GM21447 (cell line): Measurements from ENCODE around the gene PRKAB1.
"Not testable (repeated sequence)": the region's sequence is repeated elsewhere in the genome, so short reads cannot be mapped to it uniquely, and the experiment has no call there.

Source experiments
- ATAC-seq: cut with Tn5 transposase; IDR thresholded peaks from one replicate; pipeline ENCODE4 v1.9.1; 2021; ENCODE audit not compliant: unreplicated experiment

Gene PRKAB1, protein sequence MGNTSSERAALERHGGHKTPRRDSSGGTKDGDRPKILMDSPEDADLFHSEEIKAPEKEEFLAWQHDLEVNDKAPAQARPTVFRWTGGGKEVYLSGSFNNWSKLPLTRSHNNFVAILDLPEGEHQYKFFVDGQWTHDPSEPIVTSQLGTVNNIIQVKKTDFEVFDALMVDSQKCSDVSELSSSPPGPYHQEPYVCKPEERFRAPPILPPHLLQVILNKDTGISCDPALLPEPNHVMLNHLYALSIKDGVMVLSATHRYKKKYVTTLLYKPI

DNA sequence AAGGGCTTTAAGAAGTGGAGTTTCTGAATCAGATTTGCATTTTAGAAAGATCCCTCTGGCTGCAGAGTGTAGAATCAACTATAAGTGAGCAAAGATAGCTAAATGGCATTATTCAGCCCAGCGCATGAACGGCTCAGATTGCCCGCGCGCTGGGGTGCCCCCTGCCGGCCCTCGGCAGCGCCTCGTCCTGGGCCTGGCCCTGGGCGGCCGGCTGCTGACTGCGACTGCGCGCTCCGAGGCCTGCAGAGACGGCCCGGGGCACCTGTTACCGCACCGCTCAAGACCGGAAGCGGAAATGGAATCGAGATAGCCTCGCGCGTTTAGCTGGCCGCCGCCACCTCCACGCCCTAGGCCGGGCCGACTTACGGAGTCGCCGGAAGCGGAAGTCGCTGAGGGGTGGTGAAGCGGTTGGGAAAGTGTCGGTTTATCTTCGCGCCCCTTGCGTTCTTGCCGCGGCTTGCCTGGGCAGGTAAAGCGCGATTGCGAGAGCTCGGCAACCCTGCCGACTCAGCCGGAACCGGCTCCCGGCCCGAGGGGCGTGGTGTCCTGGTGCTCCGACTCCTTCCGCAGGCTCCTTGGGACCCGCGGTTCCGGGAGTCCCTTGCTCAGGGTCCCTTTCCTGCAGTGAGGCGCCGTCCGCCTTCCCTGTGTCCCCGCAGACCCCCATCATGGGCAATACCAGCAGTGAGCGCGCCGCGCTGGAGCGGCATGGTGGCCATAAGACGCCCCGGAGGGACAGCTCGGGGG lies at the start of gene PRKAB1:
PRKAB1 (plus strand) TSS at position 557 of the 747 bp plus-strand sequence; CDS start at position 669, 112 bp downstream.
- peak; percentile 93 for ATAC-seq

DNA sequence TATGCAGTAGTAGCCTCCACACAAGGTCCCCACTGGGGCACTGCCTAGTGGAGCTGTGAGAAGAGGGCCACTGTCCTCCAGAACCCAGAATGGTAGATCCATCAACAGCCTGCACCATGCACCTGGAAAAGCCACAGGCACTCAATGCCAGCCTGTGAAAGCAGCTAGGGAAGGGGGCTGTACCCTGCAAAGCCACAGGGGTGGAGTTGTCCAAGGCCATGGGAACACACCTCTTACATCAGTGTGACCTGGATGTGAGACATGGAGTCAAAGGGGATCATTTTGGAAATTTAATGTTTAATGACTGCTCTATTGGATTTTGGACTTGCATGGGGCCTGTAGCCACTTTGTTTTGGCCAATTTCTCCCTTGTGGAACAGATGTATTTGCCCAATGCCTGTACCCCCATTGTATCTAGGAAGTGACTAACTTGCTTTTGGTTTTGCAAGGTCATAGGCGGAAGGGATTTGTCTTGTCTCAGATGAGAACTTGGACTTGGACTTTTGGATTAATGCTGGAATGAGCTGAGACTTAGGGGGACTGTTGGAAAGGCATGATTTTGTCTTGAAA lies 49.5 kb upstream of the PRKAB1 start:
- ATAC-seq, result not testable (repeated sequence)

DNA sequence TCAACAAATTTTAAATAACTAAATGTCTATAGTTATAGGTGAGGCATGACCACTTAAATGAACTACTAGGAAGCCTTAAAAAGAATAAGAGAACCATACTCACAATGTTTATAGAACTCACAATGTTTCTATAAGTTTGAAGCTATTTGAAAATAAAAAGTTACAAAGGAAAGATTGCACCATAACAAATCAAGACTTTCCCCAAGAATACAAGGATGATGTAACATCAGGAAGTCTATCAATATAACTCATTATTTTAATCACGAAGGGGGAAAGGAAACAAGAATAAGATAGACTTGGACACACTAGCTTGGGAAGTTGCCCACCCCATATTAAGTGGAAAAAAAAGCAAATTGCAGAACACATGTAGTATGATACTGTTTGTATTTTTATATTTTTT lies 47.4 kb upstream of the PRKAB1 start:
- no peak for ATAC-seq

DNA sequence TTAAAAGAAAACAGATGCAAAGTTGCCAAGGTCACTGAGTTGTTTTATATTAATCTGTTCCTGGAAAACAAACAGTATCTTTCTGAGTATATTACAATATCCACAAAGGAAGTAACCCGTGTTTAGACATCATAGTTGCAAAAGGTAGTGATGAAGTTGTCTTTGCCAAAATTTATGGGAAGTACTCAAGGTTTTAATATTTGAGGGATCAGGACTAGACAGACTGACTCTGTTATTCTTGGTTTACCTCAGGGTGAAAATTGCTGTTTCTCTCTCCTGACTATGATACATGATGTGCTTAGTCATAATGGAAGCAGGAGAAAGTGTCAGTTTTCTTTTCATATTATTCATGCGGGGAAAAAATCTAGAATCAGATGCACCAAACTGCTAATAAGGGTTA lies 46.1 kb upstream of the PRKAB1 start:
- no peak for ATAC-seq

DNA sequence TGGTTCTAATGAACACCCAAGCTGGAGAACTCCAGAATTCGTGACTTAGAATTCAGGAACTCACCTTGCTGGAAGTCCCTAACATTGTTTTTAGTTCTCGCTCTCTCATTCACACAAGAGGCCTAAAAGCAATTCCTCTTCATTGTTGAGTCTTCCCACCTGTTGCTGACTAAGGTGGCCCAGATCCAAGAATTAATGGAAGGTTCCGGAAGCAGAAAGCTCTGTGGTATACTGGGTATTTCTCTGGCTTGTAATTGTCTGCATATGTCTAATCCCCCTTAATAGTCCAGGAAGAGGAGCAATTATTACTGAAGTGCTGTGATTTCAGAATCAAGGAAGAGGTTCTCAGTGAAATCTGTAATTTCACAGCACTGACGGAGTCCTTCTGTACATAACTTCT lies 43.0 kb upstream of the PRKAB1 start:
- no peak for ATAC-seq

DNA sequence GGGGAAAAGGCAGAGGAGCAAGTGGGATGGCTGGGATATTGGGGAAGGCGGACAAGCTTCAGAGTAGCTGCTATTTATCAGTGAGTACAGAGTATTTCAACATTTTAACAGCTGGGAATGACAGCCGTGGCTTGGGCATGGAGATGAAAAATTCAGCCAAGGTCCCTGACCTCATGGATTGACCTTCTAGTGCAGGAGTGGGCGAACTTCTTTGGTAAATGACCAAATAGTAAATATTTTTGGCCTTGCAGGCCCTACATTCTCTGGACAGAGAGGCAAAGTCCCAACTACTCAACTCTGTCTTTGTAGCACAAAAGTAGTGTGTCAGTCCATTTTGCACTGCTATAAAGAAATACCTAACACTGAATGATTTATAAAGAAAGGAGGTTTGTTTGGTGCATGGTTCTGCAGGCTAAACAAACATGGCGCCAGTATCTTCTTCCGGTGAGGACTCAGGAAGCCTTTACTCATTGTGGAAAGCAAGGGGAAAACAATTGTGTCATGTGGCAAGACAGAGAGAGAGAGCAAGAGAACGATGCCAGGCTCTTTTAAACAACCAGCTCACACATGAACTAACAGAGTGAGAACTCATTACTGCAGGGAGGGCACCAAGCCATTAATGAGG lies 40.8 kb upstream of the PRKAB1 start:
- no peak for ATAC-seq

DNA sequence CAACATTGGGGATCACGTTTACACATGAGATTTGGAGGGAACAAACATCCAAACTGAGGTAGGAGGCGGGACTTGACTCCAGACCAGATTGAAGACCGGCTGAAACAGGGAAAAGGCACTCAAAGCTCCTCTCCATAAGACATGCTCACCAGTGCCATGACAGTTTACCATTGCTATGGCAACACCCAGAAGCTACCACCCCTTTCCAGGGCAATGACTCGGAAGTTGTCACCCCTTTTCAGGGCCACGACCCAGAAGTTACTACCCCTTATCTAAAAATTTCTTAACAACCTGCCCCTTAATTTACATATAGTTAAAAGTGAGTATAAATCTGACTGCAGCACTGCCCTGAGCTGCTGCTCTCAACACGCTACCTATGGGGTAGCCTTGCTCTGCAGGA lies 40.2 kb upstream of the PRKAB1 start:
- ATAC-seq, result no peak

DNA sequence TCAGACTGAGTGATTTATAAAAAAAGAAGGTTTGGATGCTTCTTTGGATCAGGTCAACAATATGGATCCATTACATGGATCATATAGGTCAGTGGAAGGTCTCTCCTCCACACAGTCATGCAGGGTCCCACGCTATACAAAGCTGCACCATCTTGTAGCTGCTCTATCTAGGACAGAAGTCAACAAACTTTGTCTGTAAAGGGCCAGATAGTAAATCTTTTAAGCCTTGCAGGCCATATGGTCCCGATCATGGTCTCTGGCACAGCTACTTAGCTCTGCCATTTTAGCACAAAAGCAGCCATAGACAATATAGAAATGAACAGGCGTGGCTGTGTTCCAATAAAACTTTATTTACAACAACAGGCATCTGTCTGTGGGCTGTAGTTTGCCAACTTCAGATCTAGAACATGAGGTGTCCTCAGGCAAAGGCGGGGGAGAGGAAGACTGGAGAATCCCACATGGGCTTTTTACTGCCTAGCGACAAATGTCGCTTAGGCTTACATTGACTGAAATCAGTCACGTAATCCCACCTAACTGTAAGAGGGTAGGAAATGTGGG lies 37.6 kb upstream of the PRKAB1 start:
- ATAC-seq, result no peak

DNA sequence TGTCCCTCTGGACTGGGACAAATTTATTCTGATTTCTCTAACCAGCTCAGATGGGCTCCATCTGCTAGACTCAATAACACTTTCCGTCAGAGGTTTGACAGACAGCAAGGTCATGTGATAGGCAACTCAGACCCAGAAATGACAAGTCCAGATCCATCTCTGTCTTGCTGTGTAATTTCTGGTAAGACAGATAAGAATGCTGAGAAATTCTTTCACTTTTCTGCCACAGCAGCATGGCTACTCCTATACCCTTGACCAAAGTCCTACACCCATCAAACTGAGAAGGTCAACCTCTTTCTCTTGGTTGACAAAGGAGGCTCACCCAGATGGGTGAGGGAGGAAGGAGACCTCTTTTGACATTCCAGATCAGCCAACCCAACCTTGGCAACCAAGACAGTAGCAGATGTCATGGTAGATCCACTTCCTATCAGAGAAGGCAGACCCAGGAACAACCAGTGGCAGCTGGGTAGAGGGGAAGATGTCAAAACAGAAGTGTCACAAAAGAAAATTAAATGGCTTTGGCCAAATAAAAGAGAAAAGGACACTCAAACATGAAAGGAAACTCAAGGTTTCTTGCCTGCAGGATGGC lies 36.9 kb upstream of the PRKAB1 start:
- no peak for ATAC-seq

DNA sequence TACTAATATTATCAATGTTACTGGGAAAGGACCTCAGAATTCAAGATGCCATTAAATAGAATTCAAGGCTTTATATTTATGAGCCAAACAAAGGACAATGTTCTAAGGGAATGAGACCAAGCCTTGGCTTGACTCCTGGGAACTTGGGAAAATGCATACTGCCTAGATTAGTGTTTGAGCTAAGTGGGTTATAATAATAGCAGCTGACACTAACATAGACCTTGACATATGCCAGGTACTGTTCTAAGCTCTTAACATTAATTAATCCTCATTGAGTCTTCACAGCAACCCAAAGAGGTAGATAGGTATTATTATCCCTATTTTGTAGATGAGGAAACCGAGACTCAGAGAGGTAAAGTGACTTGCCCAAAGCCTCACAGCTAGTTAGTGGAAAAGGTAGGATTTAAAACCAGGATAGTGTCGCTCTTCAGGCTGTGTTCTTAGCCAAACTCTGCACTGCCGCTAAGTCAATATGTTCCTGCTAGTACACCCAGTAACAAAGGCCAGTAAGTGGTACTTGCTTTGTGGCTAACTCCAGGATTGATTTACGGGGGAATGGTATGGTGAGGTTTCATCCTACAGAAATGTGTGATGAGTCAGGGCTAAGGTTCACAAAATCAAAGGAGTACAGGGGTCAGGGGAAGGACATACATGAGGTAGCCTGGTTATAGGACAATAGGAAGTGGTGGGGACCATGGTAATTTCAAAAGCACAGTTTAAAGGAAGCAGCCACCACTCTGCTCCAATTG lies 35.8 kb upstream of the PRKAB1 start:
- ATAC-seq, result no peak

DNA sequence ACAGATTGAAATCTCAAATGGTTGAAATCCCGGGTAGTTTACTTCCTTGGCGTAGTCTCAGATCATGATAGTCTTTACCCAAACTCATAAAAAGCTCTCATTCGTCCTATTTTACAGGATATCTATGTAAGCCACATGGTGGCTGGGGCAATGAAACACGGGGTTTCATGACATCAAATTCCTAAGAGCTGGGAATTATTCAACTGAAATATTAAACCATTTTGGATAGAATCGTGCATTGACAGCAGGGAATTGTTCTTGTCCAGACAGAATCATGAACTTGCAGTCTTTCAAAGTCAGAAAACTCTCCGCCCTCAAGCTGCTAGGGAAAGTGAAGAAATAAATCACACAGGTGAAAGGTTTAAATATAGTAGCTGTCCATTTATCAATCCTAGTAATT lies 33.2 kb upstream of the PRKAB1 start:
- no peak for ATAC-seq

DNA sequence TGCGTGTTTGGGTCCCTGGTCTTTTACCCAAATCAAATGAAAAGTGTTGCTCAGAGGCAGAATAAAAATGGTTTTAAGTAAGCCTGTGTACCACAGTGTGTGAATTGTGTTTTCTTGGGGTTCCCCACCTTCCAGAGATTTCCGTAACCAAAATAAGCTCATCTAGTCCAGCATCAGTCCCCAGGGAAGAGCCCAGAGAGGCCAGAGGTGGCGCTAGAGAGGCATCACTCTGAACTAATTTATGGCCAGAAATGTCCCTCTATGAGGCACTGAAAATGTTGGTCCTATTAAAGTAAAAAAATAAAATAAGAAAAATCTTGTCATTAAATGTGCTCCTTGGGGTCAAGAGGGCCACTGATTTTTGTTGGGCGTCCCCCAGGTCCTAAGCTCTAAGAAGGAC lies 24.9 kb upstream of the PRKAB1 start:
- ATAC-seq, result no peak

DNA sequence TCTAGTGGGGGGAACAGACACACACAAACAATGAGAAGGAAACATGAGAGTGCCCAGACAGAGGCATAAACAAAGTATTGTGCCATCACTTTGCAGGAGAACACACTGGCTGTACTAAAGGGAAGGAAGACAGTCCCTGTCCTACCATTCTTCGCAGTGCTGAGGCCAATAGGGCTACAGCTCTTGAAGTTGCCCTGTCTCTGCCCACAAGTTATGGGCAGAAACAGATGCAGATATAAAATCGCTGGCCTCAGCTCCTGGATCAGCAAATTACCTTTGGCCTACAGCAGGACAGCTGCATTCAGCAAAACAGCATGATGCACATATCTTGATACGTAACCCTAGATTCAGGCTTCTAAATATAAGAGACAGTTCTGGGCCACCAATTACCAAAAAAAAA lies 23.0 kb upstream of the PRKAB1 start:
- no peak for ATAC-seq

DNA sequence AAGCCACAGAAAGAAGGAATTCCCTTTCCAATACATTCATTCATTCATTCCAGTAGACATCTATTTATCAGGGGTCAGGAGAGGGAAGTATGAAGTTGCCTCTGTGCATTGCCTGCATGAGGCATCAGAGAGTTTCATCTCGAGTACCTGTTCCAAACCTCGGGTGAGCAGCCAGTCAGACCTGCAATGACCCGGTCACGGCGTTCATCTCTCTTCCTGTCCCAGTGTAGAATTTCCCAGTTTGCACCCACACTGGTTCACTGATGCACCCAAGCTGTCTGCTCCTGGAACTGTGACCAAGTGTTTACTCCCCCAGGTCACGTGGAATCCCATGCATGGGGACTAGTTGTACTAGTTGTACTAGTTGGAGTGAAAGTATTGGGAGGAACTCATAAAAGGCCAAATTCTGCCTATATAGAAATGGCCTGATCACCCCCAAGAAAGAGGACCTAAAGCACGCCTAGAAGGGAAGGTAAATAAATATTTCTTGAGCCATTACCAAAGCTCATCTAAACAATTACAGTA lies 22.3 kb upstream of the PRKAB1 start:
- no peak for ATAC-seq

DNA sequence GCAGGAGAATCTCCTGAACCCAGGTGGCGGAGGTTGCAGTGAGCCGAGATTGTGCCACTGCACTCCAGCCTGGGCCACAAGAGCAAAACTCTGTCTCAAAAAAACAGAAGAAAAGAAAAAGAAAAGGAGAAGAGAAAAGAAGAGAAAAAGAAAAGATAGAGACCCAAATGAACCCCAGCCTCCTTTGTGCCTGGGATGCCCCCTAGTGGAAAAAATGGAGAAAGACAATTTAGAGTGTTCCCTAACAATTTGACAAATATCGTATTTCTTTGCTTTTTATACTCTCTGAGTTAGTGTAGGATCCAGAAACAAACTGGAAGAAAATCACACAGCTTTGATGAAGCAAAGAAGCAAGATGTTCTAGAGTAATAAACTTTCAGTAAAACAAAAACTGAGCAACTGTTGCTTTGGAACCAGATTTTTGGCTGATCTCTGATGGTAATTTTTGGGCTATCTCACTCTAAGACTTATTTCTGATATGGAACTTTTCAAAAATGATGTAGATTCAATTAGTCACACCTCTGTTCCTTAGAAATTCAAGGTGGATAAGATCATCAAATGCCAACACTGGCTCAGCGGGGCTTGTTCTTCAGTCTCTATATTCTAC lies 18.6 kb upstream of the PRKAB1 start:
- ATAC-seq, result no peak

DNA sequence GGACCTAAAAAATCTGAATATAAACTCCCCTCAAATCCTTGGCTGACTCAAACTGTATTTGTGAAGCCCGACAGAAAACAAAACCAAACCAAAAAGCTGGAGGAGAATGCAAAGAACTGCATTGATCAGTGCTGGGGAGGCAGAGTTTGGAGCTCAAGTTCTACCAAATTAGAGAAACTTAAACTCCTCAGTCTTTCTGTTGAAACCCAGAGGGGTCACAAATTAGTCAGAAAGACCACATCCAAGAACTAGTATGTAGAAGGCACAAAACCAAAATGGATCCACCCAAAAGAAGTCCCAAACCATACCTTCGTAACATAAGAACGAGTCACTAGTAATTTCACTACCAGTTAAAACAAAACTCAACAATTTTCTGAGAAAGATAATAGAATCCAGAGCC lies 15.3 kb upstream of the PRKAB1 start:
- ATAC-seq, result no peak

DNA sequence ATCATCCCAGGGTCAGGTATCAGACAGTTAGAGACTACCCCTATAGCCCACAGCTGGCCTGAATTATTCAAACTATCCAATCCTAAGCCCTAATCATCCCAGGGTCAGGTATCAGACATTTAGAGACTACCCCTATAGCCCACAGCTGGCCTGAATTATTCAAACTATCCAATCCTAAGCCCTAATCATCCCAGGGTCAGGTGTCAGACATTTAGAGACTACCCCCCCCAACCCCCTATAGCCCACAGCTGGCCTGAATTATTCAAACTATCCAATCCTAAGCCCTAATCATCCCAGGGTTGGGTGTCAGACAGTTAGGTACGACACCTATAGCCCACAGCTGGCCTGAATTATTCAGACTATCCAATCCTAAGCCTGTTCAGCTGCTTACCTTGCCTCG lies 10.9 kb upstream of the PRKAB1 start:
- ATAC-seq, result not testable (repeated sequence)

DNA sequence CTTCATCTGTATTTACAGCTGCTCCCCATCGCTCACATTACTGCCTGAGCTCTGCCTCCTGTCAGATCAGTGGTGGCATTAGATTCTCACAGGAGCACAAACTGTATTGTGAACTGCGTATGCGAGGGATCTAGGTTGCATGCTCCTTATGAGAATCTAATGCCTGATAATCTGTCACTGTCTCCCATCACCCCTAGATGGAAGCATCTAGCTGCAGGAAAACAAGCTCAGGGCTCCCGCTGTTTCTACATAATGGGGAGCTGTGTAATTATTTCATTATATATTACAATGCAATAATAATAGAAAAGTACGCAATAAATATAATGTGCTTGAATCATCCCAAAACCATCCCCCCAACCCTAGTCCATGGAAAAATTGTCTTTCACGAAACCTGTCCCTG lies 9.8 kb upstream of the PRKAB1 start:
- ATAC-seq, result not testable (repeated sequence)

DNA sequence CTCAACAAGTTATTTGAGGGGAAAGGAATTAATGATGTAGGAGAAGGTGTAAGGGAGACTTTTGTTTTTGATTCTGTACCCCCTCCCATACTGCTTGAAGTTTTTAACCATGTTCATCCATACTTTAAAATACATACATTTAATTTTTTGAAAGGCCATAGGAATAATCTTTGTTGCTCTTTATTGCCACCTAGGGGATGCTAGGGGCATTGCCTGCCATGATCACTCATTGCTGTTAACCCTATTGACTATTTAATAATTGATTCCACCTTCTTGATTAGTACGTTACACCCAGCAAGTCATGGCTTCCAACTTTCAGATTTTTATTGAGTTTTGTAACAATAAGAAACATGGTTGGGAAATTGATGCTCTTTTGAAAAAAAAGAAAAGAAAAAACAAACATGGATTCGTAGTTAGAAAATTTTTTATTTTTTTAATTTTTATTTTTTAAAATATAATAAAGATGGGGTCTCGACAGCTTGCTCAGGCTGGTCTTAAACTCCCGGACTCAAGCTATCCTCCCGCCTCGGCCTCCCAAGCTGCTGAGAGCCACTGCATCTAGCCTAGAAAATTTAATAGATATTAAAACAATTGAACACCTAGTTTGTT lies 8.5 kb upstream of the PRKAB1 start:
- no peak for ATAC-seq
